H54 (cell line): Measurements from ENCODE around the gene UEVLD.

Source experiments
- DNase-seq: peaks from one replicate; pipeline ENCODE4 v3.0.0; 2011; ENCODE audit warnings: low spot score, mixed read lengths; ENCODE audit not compliant: insufficient read length
- FAIRE-seq: peaks from 3 replicates; lab custom pipeline; 2011; peaks lifted over from hg19 to GRCh38; lab: Jason Lieb, UNC
- POLR2A ChIP-seq: IDR thresholded peaks from 2 replicates; pipeline ENCODE4 v1.6.1; 2011; ENCODE audit warnings: low read depth, mild to moderate bottlenecking, low read length

Gene UEVLD

DNA sequence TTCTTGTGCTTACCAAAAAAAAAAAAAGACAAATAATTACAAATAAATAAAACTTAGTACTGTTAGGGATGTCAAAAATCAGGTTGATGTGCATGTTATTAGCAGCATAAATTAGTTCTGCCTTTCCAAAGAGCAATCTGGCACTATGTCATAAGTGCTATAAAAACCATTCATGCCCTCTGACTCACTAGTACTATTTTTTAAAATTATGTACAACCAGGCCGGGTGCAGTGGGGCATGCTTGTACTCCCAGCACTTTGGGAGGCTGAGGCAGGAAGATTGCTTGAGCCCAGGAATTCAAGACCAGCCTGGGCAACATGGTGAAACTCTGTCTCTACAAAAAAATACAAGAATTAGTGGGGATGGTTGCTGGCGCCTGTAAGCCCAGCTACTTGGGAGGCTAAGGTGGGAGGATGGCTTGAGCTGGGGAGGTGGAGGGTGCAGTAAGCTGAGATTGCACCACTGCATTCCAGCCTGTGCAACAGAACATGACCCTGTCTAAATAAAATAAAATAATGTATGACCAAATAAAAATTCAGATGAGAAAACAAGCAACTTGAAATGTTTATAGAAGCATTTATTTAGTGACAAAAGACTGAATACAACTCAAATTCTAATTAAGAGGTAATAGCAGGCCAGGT, 25.3 kb downstream of the UEVLD start:
- DNase-seq (no peak), FAIRE-seq (no peak)
- no peak for TF ChIP-seq POLR2A

DNA sequence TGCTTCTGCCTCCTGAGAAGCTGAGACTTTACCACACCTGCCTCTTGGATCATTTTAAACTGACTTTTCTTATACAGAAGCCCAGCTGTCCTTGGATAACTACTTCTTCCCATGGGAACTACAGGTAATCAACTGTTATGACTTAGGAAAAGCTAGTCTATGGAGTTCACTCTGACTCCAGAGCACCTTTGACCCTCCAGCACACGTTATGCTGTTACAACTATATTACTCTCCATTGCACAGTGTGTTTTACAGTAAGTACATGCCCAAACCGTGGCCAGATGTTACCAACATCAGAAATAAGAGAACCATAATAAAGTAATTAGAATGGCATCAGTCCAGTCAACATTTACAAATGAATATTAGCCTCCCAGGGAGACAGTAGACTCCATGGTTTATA, 40.5 kb downstream of the UEVLD start:
- no peak for DNase-seq
- TF ChIP-seq POLR2A = no peak
- FAIRE-seq = no peak

- peak; percentile 41 for FAIRE-seq
- no peak for DNase-seq
- no peak for TF ChIP-seq POLR2A
Observed at GRCh38 chr11:18540207-18541009, 48.1 kb downstream of the UEVLD start.

DNA sequence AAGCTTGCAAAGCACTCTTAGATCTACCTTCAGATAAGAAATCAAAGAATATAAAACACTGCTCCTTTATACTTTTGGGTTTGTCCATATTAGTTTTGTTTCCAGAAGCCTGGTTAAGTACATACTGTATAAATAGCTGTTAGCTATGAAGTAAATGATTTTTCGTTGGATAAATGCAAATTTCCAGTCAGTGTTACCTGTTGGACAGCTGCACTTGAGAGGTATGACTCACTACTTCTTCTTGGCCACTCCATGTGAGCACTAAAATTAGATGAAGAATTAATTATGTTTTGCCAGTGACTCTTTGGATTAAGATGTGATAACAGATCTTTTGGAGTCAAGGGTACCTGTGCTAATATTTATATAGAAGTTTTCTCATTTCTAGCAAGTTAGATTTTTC, 52.3 kb downstream of the UEVLD start:
- FAIRE-seq = no peak

DNA sequence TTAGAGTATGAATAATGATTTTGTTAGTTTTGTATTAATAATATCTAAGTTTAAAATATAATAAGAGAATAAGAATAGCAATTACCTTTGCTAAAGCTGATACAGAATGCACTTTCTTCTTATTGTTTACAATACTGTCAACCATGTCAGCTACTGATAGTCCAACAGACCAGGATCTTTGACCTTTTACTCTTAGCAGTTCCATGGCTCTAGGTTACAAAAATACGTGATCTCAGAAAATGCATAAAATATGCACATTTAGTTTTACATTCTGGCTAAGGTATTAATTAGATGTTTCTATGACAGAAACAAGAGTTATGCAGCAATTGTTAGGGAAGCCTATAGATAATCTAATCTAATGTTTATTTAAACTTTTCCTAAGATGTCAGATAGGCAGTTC, 54.3 kb downstream of the UEVLD start:
- DNase-seq (no peak), FAIRE-seq (no peak)
- no peak for TF ChIP-seq POLR2A

More for the DNA sequence above, 52.3 kb downstream of the UEVLD start:
- no peak for TF ChIP-seq POLR2A
- no peak for DNase-seq

- no peak for DNase-seq
- no peak for FAIRE-seq
- no peak for TF ChIP-seq POLR2A
Observed at GRCh38 chr11:18533365-18533764, 55.2 kb downstream of the UEVLD start.

- no peak for TF ChIP-seq POLR2A
- FAIRE-seq (no peak), DNase-seq (peak; percentile 9)
Observed at GRCh38 chr11:18527512-18527911, 61.0 kb downstream of the UEVLD start.

DNA sequence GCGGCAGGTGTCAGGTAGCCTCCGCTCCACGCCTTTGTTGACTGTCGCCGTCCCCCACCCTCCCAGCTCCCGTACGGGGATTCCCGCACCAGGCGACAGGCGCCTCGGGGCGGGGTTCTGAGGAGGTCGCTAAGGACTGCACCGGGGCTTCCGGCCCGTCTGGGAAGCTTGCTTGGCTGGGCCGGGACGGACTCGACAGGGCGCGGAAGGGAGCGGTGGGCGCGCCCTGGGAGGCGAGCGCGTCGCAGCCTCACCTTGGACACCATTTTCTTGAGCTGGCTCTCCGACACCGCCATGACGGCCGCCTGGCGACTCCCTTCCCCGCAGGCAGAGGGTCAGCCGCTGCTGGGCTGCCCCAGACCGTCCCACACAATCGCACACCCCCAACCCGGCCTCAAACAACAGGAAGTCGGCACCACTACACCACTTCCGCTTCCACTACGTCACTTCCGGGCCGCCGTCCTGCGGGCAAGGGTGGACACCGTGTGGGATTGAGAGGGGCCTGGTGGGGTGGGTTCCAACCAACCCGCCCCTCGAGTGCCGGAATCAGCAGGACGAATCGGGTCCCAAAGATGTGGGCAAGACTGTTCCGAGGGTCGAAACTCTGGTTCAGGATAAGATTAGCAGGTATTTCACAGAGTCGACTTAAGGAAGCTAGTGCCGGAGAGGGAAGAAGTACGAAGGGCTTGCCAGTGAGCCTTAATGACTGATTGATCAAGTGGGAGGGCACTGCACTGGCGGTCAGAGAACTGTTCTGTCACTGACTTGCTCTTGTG, 61.8 kb downstream of the UEVLD start, which contains the start of gene TSG101:
Gene TSG101 (minus strand): TSS at position 422 of the 776 bp plus-strand sequence. CDS start 126 bp downstream, at position 296.
- no peak for FAIRE-seq
- peak; percentile 85 for DNase-seq
- TF ChIP-seq POLR2A = peak; percentile 94

DNA sequence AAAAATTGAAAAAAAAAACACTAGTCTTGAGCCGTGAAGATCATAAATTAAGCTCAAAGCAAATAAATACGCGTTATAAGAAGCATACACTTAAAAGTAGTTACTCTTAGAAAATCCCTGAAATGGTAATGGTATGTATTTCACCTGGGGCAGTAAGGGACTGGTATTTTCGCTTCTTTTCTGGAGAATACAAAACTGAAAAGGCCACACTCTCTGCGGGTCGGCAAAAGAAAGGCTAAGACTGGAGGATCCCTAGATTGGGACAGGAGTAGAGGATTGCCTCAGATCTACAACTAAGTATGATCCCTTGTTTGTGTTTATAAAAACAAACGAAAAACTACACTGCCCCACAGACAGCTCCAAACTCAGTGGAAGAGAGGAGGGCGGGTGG, 62.4 kb downstream of the UEVLD start:
- DNase-seq = peak; percentile 8

GRCh38 chr11:18524248-18524647, 64.3 kb downstream of the UEVLD start:
- TF ChIP-seq POLR2A = no peak
- FAIRE-seq (no peak), DNase-seq (no peak)

More for the DNA sequence above, 62.4 kb downstream of the UEVLD start:
- no peak for TF ChIP-seq POLR2A
- no peak for FAIRE-seq

- FAIRE-seq (no peak), DNase-seq (no peak)
- no peak for TF ChIP-seq POLR2A
Observed at GRCh38 chr11:18523084-18523483, 65.5 kb downstream of the UEVLD start.

DNA sequence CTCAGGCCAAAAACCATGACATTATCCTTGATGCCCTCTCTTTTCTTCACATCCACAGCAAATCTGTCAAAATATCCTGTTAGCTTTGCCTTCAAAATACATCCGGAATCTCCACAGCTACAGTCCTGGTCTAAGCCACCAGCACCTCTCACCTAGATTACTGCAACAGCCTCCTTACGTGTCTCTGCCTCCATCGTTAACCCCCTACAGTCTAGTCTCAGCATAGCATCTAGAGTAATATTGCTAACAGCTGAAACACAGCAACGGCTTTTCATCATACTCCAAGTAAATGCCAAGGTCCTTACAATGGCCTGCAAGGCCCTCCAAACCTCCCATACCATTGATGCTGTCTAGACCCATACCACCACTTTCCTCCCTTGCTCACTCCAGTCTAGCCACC, 66.1 kb downstream of the UEVLD start:
- DNase-seq = no peak
- FAIRE-seq = no peak

GRCh38 chr11:18521122-18521521, 67.4 kb downstream of the UEVLD start:
- no peak for TF ChIP-seq POLR2A
- no peak for FAIRE-seq
- DNase-seq = no peak

More for the DNA sequence above, 66.1 kb downstream of the UEVLD start:
- TF ChIP-seq POLR2A = no peak

- no peak for DNase-seq
- no peak for TF ChIP-seq POLR2A
- no peak for FAIRE-seq
Observed at GRCh38 chr11:18502352-18502751, 86.2 kb downstream of the UEVLD start.
